ELF-1 (cell line): ENCODE results near the gene RIPOR3.
"Not testable (repeated sequence)": the region's sequence is repeated elsewhere in the genome, so short reads cannot be mapped to it uniquely, and the experiment has no call there.

Experiments used
- DNase-seq: peaks from one replicate; pipeline ENCODE4 v3.0.0-alpha.2; 2016; ENCODE audit warnings: low read depth, low spot score

Gene RIPOR3

DNA sequence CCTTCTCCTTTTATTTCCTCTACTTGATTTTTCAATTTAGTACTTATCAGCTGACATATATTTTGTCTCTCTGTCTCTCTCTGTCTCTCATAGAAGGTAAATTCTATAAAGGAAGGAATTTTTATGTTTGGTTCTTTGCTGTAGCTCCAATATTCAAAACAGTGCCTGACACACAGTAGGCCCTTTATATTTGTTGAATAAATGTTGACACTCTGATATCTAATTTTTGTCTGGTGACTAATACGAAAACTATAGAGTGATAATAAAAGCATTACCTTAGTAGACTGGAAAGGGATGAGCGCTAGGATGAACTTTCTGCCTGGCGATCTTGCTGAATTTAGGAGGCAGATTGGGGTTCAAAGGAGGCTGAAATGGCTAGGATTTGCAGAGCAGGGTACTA is 138.4 kb downstream of the RIPOR3 start:
- DNase-seq, result no peak

DNA sequence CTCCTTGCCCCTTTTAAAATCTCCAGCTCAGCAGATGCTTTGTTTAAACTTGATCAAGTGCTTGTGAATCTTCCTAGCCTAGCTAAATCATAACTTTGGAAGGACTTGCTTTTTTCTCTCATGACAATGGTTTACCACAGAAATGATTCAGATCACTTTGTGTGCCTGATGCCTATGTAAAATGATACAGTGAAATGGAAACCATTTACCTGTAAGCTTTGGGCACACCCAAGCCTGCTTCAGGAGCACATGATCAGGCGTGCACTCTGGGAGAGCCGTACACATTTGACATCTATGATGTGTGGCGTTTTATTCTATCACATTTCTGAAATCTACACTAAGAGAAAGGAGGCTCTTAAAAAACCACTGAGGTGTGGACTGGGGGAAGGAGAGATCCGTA is 140.1 kb downstream of the RIPOR3 start:
- no peak for DNase-seq

- no peak for DNase-seq
Observed at GRCh38 chr20:50550531-50550930, 140.8 kb downstream of the RIPOR3 start.

GRCh38 chr20:50548396-50548795 is 142.9 kb downstream of the RIPOR3 start:
- DNase-seq, result no peak

- DNase-seq, result no peak
Observed at GRCh38 chr20:50547964-50548363, 143.4 kb downstream of the RIPOR3 start.

- no peak for DNase-seq
Observed at GRCh38 chr20:50546729-50547314, 144.5 kb downstream of the RIPOR3 start.

DNA sequence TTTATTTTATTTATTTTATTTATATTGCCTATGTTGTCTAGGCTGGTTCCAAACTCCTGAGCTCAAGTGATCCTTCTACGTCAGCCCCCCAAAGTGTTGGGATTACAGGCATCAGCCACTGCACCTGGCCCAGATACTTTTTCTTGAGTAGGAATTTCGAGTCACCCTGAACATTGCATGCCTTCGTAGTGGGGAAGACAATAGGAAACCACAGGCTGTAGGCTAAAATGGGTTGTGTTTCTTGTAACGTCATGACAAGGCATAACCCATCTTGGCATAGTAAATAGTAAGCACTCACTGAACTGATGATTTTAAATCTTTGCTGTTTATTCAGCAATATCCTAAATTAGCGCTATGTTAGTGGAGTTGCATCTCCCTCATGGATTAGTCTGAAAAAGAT is 146.2 kb downstream of the RIPOR3 start:
- no peak for DNase-seq

DNA sequence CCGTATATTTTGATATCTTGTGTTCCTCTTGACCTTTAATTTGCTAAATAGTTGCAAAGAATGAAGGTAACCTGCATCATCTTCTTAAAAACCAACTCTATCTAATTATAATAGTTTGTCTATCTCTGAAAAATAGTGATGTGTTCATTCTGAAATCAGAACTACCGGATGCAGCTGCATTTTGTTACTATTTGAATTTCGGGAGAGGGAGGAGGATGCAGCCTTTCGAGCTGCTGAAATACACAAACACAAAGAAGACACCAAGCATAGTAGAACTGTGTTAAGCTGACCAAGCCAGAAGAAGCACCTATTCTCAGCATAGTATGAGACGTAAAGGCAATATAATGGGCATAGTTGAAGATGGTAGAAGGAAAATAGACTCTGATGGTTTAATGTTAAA is 148.0 kb downstream of the RIPOR3 start:
- no peak for DNase-seq

GRCh38 chr20:50541606-50542041 is 149.7 kb downstream of the RIPOR3 start:
- DNase-seq, result no peak

DNA sequence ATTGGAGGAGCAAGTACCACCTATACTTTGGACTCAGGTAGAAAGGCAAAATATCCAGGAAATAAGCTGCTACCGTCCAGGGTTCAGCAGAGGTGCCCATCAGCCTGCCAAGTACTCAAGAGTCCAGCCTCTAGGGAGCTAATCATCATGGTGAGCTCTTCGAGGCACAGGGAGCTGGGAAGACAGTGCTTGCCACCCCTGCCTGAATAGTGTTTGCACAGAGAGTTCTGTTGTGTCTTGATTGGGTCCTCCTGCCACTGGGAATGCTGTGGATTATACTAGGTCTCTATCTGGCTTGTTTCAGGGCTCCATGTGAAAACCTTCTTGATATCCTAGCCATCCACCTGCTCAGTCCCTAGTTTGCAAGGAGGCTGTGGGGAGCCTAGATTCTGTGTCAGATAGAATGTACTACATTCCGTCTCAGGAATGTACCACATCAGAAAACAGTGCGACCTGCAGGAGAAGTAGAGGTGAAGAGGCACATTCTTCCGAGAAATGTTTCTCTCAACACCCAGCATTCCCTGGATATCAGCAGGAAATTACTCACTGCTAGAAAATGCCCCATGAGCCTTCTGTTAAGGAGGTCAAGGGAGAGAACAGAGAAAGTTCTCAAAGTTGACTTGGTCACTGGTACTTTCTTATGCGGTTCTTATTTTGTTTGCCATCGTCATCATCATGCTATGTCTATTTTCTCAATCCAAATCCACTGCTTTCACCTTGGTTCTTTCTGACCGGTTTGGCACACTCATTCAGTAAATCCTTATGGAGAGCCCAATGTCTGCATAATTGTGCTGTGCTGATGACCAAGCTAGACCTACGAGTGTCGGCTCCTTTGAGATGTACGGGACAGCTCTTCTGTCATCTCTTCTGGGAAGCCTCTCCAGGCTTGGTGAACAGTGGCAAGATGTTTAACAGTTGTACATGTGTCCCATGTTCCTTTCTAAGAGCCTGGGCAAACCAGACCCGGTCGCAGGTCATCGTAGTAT is 150.4 kb downstream of the RIPOR3 start:
- peak; percentile 54 for DNase-seq

GRCh38 chr20:50539798-50540197 is 151.5 kb downstream of the RIPOR3 start:
- DNase-seq, result not testable (repeated sequence)

DNA sequence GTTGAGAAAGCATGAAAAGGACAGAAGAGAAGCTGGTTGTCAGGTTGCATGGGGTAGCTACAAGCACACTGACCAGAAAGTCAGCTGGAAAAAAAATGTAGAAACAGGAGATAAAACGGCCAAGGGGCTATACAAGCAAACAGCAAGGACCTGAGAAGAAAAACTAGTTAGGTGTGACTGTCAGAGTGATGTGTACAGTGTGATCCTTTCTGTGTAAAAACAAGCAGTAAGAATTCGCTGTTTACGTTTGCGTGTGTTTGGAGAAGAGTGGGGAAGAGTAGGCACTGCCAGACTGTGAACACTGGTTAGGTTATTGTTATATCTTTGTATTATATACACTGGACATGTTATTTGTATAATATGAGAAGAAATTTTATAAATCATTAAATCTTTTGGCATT is 153.1 kb downstream of the RIPOR3 start:
- peak; percentile 5 for DNase-seq

DNA sequence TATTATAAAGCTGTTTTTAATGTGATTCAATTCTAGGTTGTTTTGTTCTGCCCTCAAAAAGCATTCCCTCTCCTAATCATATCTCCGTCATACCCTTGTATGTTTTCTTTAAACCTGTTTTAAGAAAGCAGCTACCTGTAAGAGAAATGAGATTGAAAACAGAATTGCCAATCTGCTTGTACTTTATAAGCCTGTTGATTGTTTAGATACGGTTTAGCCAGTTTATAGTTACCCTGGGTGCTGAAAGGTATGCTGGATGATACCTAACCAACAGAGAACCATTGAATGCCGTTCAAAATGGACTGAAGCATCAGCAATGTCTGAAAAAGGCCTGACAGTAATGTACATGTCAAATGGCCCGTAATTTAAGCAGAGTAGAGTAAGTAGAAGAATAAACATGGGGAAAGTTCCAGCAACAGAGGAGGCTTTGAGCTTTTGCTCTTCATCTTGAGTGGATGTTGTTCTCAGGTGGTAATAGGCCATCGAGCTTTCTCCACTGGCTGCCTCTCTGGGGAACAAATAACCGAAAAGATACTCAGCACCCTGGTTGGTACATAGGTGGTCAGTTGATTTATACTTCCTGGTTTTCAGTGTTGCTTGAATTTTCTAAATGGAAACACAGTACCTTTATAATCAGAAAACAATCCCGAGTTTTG is 153.7 kb downstream of the RIPOR3 start:
- no peak for DNase-seq

DNA sequence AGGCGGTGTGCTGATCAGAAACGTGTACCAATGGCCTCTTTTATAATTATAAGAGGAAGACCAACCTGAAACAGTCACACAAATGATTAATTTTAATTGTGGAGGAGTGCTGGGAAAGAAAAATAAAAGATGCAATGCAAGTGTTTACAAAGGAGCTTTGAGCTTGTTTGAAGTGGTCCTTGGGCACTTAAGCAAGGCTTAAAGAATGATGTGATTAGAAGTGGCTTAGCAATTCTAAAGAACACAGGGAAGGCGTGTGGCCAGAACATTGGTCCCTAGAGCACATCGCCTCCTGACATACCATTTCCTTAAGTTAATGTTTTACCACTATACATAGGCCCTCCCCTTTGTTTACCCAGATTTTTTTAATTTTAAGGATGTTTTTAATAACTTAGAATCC is 155.0 kb downstream of the RIPOR3 start:
- no peak for DNase-seq
